Superior temporal gyrus (tissue), 1 donor: Measurements from ENCODE around the gene C3orf62.

Experiments used
- DNase-seq: peaks from one replicate; pipeline ENCODE4 v3.0.0-alpha.2; 2016; ENCODE audit errors: extremely low spot score

The C3orf62 gene

GRCh38 chr3:49276475-49277382 lies at the start of gene C3orf62:
TSS of gene C3orf62 (minus strand) at chr3:49277232. CDS start at chr3:49276872, 360 bp downstream.
- DNase-seq = peak; percentile 67

GRCh38 chr3:49324768-49325167 lies 47.7 kb upstream of the C3orf62 start:
- DNase-seq = no peak

GRCh38 chr3:49316696-49317457 lies 39.8 kb upstream of the C3orf62 start:
- DNase-seq = no peak

- peak; percentile 36 for DNase-seq
Observed at GRCh38 chr3:49313896-49314688, 37.1 kb upstream of the C3orf62 start.

- no peak for DNase-seq
Observed at GRCh38 chr3:49311283-49311682, 34.3 kb upstream of the C3orf62 start.

GRCh38 chr3:49310677-49311076 lies 33.6 kb upstream of the C3orf62 start:
- no peak for DNase-seq

GRCh38 chr3:49305608-49306007 lies 28.6 kb upstream of the C3orf62 start:
- DNase-seq = no peak

GRCh38 chr3:49302613-49303012 lies 25.6 kb upstream of the C3orf62 start:
- no peak for DNase-seq

- DNase-seq = no peak
Observed at GRCh38 chr3:49300595-49300994, 23.6 kb upstream of the C3orf62 start.

- DNase-seq = no peak
Observed at GRCh38 chr3:49298511-49298910, 21.5 kb upstream of the C3orf62 start.

- no peak for DNase-seq
Observed at GRCh38 chr3:49296781-49297411, 19.9 kb upstream of the C3orf62 start.

- peak; percentile 63 for DNase-seq
Observed at GRCh38 chr3:49295489-49296058, 18.5 kb upstream of the C3orf62 start.

- DNase-seq = no peak
Observed at GRCh38 chr3:49294343-49294742, 17.3 kb upstream of the C3orf62 start.

- no peak for DNase-seq
Observed at GRCh38 chr3:49283997-49284396, 7.0 kb upstream of the C3orf62 start.

GRCh38 chr3:49279376-49279775 lies 2.3 kb upstream of the C3orf62 start:
- no peak for DNase-seq

GRCh38 chr3:49278548-49278947 lies 1.5 kb upstream of the C3orf62 start:
- no peak for DNase-seq

- no peak for DNase-seq
Observed at GRCh38 chr3:49277383-49277775, 347 bp upstream of the C3orf62 start.

- DNase-seq = no peak
Observed at GRCh38 chr3:49273825-49274532, 3.1 kb downstream of the C3orf62 start.

GRCh38 chr3:49271047-49271446 lies 6.0 kb downstream of the C3orf62 start:
- DNase-seq = no peak

- DNase-seq = no peak
Observed at GRCh38 chr3:49270156-49270500, 6.9 kb downstream of the C3orf62 start.
